Dedifferentiated amniotic fluid mesenchymal stem cell (primary cell): ENCODE measurements around the gene SLC37A1.
"Not testable (repeated sequence)": the region's sequence is repeated elsewhere in the genome, so short reads cannot be mapped to it uniquely, and the experiment has no call there.

Source experiments
- DNase-seq: peaks from one replicate; pipeline ENCODE4 v3.0.0-alpha.2; 2016; ENCODE audit errors: extremely low spot score

The SLC37A1 gene

GRCh38 chr21:42513151-42513984, at the start of gene SLC37A1:
SLC37A1 (plus strand) TSS chr21:42513852; CDS start chr21:42518455, 4,603 bp downstream.
- DNase-seq: no peak

DNA sequence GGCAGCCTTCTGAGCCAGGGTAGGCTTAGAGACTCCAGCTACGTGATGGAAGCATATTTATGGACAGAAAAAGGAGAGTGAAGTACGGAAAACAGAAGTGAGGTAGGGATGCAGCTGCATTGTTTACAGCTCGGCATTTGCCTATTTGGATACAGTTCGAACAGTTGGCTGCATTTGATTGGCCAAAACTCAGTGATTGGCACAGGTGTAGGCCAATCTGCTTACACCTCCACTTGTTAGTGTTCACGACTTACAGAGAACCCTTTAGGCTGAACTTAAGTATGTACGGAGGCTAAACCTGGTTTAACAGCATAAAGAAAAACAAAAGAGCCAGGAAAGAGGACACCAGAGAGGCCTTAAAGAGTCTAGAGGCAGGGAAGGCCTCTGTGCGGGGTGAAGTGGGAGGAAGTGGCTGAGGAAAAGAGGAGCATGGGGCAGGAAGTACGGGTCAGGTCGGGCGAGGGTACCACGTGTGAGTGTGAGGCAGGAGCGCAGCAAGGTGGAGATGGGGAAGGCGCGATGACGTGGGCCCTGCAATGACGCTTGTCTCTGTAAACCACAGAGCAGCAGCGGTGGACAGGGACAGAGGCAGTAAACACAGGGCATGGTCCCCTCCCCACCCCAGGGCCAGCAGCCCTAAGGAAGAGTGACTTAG, 49.7 kb upstream of the SLC37A1 start:
- DNase-seq: no peak

DNA sequence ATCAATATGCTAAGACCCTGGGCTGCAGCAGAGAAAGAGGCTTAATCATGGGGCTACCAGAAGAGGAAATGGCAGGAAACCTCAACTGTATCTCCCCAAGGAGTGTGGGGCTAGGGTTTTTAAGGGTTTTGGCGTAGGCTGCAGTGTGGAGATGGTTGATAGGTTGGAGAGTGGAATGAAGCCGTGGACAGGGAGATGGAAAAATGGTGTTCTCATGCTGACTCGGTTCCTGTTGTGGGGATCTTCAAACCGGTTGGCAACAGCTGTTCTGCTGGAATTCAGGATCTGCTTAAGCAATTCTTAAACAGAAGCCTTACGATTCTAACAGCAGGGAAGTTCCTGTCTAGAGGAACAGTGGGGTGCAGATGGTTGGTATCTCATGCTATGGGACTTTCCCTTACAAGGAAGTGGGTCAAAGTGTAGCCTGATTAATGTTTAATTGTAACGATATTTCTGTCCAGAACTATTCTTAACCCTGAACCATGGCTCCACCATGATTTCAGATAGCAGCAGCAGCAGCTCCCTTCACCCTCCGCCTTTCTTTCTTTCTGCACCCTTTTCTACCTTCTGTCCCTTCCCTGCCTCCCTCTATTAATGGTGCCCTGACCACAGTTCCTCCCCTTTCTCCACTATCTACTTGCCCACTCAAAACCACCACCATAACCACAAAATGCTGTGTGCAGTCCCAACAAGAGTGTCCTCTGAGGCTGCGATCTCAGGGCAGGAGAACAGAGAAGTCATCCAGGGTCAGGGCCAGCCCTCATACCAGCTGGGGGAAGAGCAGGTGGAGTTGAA, 48.4 kb upstream of the SLC37A1 start:
- DNase-seq: no peak

GRCh38 chr21:42465803-42466127, 47.9 kb upstream of the SLC37A1 start:
- no peak for DNase-seq

- DNase-seq: no peak
Observed at GRCh38 chr21:42466700-42467099, 47.0 kb upstream of the SLC37A1 start.

- no peak for DNase-seq
Observed at GRCh38 chr21:42467140-42467983, 46.3 kb upstream of the SLC37A1 start.

DNA sequence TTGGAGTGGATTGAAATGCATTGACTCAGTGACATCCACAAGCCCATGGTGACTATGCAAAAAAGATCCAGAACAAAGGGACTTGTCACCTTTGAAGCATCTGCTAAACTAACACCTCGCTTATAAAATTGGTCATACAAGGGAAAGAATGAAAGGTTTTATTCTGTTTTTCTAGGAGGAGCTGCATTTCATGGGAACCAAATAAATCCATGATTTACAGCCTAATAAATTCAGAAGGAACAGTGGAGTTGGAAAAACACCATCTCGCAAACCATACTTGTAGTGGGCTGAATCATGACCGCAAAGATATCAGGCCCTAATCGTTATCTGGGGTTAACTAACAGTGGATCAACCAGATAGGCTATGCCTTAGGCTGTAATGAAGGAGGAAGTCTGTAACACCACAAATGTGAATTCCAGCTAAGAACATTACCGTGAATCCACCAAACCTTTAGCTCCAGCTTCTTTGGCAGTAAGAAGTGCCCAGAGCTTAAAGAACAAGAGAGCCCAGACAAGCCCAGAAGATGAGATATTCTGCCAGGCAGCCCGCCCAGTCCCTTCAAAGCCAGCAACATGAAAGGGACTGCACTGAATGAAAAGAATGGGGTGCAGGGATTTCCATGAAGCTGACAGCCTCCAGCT, 45.0 kb upstream of the SLC37A1 start:
- DNase-seq: no peak

- DNase-seq: no peak
Observed at GRCh38 chr21:42469272-42469671, 44.4 kb upstream of the SLC37A1 start.

GRCh38 chr21:42469726-42470125, 43.9 kb upstream of the SLC37A1 start:
- not testable (repeated sequence) for DNase-seq

GRCh38 chr21:42471206-42471605, 42.4 kb upstream of the SLC37A1 start:
- DNase-seq: no peak

DNA sequence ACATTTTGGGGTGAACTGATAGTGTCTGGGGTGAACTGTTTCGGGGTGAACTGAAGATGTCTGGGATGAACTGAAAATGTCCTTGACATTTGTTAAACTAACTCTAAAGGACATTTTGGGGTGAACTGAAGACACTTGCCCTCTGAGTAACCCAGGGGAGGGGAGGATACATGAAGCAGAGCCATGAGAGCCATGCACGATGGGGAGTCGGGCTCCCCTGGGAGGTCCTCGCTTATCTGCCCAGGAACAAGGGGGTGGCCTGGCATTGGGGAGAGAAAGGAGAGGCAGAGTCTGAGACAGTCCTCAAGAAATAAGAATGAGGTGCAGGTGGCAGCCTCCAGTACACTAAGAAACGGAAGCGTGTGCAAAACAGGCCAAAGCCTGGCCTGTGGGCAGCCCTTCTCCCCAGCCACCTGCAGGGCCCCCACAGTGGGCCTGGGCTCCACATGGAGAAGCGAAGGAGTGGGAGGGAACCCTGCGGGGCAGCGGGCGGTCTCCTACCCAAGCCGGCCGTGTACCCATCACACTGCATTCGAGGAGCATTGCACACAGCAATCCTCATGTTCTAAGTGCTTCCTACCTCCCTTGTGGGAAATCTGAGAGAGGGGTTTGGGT, 41.8 kb upstream of the SLC37A1 start:
- no peak for DNase-seq

- DNase-seq: no peak
Observed at GRCh38 chr21:42472521-42472920, 41.1 kb upstream of the SLC37A1 start.

DNA sequence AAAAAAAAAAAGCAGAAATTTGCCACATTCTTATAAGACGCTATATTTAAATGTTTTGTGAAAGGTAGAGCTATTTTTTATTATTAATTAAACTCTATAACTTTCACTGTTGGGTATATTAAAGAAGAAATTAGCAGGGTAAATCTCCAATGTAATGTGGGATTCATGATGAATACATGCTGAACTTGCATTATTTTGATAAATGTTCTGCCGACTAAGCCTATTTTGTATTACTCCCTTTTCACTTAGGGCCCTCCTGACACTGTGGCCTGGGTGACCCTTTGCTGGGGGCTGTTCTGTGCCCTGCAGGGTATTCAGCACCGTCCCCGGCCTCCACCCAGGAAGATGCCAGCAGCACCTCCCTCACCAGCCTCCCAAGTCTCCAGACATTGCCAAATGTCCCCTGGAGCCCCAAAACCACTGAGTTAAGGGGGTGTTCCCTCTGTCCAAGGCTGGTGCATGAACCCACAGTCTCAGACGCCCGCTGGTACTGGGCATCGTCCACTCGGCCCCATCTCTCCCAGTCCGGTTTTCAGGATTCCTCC, 40.1 kb upstream of the SLC37A1 start:
- DNase-seq: no peak

- DNase-seq: no peak
Observed at GRCh38 chr21:42474043-42474831, 39.4 kb upstream of the SLC37A1 start.

GRCh38 chr21:42475036-42475435, 38.6 kb upstream of the SLC37A1 start:
- DNase-seq: no peak

DNA sequence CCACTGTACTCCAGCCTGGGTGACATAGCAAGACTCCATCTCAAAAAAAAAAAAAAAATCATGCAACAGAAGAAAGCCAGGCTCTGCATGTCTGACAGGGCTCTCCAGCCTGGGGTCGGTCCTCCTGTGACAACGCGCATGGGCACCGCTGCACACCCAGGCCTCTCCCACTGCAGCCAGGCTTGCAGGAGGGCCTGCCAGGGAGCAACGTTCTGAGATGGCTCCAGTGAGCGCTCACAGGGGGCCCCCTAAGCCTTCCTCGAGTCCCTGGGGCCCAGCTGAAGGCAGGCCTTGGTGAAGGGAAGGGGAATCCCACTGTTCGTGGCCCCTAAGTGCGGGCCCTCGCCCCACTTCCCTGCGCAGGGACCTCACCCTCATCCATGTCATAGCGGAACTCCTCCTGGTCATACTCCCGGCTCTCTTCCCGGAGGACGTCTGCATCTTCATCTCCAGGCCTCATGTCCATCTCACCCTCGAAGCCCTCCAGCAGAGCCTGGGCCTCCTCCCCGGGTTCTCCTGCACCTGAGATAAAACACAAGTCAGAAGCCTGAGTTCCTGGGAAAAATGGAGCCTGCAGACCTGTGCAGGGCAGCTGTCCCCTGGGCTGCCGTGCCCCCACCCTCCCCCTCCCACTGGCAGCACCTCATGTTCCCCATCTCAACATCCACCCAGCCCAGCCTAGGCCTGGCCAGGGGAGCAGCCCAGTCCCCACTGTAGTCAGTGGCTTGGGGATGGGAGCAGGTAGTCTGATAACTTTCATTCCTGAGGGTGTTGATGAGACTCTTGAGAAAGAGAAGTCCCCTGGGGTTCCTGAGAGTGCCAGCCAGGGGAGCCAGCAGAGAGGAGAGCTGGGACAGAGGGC, 37.9 kb upstream of the SLC37A1 start:
- DNase-seq: no peak

GRCh38 chr21:42476388-42477331, 37.0 kb upstream of the SLC37A1 start:
- no peak for DNase-seq

GRCh38 chr21:42478504-42478903, 35.1 kb upstream of the SLC37A1 start:
- no peak for DNase-seq
